ENCODE measurements around the gene TBL1X. TPM values are rescaled to one million over a fixed set of nuclear protein-coding genes. Genes with fewer than 3 reads are reported as not detected.

Gene TBL1X
- total RNA-seq, 6 experiments from 2014 or later, result 34.4 to 53.2 (median 44.9) TPM

DNA sequence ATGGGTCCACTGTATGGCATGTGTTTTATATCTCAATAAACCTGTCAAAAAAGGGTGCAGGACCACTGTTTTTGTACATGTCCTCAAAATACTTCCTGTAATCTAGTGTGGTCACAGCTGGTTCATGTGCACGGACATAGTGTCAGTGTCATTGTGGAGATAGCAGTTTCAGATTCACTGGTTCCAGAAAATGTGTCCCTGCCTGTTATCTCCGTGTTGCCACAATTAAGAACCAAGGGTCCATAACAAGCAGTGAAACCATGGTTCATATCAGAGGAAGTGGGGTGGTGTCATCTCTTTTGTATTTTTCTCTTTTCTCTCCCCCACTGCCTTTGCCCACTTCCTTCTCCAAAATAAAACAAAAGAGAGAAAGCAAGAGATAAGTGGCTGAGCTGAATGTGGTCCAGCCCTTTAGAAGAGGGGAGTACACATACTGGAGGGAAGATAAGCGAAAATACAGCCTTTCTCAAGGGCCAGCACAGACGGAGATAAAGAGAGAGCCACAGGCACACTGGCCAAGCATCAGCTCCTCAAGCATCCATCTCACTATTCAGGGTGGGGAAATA, 51.2 kb downstream of the TBL1X start:
- Mint-ChIP-seq H3K4me1 (ENCODE audit: low read depth) (peaks cover 14% of the 10 kb centered on the region; the same call in 1 of the 2 replicates), H3K4me3 (no peak overlapping the region), H3K36me3 (ENCODE audit: low read depth) (no peaks in the 10 kb centered on the region), H3K9me3 (no peaks in the 10 kb centered on the region), H3K27me3 (ENCODE audit: insufficient read depth) (no peaks in the 10 kb centered on the region), H3K27ac (no peak overlapping the region)
- TF ChIP-seq, protein P1, sequence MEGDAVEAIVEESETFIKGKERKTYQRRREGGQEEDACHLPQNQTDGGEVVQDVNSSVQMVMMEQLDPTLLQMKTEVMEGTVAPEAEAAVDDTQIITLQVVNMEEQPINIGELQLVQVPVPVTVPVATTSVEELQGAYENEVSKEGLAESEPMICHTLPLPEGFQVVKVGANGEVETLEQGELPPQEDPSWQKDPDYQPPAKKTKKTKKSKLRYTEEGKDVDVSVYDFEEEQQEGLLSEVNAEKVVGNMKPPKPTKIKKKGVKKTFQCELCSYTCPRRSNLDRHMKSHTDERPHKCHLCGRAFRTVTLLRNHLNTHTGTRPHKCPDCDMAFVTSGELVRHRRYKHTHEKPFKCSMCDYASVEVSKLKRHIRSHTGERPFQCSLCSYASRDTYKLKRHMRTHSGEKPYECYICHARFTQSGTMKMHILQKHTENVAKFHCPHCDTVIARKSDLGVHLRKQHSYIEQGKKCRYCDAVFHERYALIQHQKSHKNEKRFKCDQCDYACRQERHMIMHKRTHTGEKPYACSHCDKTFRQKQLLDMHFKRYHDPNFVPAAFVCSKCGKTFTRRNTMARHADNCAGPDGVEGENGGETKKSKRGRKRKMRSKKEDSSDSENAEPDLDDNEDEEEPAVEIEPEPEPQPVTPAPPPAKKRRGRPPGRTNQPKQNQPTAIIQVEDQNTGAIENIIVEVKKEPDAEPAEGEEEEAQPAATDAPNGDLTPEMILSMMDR (IDR thresholded peaks at IDR 0.05), result no peak
- DNase-seq, result no peak

DNA sequence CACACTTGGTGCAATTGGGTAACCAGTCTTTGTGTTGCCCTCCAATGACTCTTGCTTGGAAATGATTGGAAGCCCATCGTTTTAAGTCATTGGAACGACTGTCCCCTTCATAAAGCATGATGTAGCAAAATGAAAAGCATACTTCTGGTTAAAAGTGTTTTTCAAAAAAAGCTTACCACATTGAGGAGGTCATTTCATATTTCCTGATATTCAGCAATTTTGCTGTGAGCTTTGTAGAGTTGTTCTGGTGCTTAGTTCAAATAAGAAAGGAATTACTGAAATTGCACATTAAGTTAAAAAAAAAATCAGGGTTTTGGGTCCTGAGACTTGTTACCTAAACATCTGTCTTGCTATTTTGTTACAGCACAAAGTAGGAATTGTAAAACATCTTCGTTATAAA, 51.8 kb downstream of the TBL1X start:
- H3K27me3 Mint-ChIP-seq (ENCODE audit: insufficient read depth), result no peaks in the 10 kb centered on the region
- no peak for DNase-seq
- TF ChIP-seq, protein P1 (IDR thresholded peaks at IDR 0.05), result no peak
- H3K9me3 Mint-ChIP-seq, result no peaks in the 10 kb centered on the region
- H3K4me1 Mint-ChIP-seq (ENCODE audit: low read depth), result peaks cover 14% of the 10 kb centered on the region; the same call in 1 of the 2 replicates
- H3K4me3 Mint-ChIP-seq, result no peak overlapping the region
- H3K27ac Mint-ChIP-seq, result no peak overlapping the region
- no peaks in the 10 kb centered on the region for H3K36me3 Mint-ChIP-seq (ENCODE audit: low read depth)

DNA sequence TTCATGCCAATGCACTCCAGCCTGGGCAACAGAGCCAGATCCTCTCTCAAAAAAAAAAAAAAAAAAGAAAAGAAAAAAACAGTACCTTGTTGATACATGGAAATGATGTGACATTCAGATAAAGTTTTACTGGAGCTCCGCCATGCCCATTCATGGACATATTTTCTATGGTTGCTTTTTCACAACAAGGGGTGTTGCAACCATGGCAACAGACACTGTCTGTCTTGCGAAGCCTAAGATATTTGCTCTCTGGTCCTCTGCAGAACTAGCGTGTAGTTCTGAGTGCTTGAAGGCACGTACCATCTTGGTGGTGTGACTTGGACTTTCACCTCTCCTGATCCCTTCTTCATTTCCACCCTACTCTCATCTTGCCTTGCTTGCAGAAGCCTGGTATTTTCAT, 53.2 kb downstream of the TBL1X start:
- no peaks in the 10 kb centered on the region for H3K9me3 Mint-ChIP-seq
- no peak for DNase-seq
- H3K36me3 Mint-ChIP-seq (ENCODE audit: low read depth), result no peaks in the 10 kb centered on the region
- peaks cover 20% of the 10 kb centered on the region; the same call in 1 of the 2 replicates for H3K4me1 Mint-ChIP-seq (ENCODE audit: low read depth)
- no peak overlapping the region for H3K4me3 Mint-ChIP-seq
- no peak overlapping the region for H3K27ac Mint-ChIP-seq
- no peaks in the 10 kb centered on the region for H3K27me3 Mint-ChIP-seq (ENCODE audit: insufficient read depth)
- TF ChIP-seq, protein P1 (IDR thresholded peaks at IDR 0.05), result no peak

DNA sequence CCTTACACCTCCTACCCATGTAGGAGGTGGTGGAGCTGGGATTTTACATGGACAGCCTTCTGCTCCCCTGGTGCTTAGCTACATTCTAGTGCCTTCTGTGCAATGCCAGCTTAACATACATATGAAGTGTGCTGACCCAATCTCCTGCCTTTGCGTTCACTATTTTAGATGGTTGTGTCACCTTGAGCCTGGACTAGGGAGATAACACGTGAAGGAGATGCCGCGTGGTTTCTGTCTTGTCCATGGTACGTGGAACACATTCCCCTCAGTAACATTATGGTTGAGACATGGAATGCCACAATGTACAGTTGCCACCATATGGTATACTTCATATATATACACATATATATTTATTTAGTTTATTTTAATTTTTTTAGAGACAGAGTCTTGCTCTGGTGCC, 54.0 kb downstream of the TBL1X start:
- no peaks in the 10 kb centered on the region for H3K9me3 Mint-ChIP-seq
- no peak for DNase-seq

DNA sequence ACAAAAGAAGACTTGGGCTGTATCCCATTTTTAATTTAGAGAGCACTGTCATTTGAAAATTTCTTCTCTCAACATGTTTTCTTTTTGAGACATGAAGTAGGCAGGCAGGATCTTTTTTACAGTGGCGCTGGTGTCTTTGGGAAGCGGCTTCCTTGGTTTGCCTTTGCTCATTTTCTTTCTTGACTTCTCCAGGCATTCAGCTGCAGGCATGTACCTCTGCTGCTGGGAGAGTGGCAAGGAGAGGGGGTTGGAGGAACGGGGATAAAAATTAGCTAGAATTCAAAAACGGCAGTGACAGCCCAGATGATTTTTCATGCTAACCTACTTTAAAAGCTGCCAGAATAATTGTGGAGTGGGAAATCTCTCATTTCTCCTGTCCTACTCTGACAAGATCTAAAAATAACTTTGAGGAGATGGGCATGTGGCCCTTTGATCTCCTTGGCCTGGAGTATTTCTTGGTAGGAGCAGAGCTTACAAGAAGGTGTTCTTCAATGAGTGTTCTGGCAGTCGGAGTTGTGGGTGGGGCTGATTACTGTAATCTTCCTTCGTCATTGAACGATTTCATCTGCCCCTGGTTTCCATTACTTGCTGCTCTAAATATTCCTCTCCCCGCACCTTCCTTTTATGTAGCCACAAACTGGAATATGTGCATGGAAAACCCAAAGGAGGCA, 54.8 kb downstream of the TBL1X start:
- TF ChIP-seq, protein P1 (IDR thresholded peaks at IDR 0.05), result no peak
- no peak overlapping the region for H3K27ac Mint-ChIP-seq
- H3K4me3 Mint-ChIP-seq, result no peak overlapping the region
- H3K27me3 Mint-ChIP-seq (ENCODE audit: insufficient read depth), result no peaks in the 10 kb centered on the region
- DNase-seq, result no peak
- H3K36me3 Mint-ChIP-seq (ENCODE audit: low read depth), result no peaks in the 10 kb centered on the region
- peaks cover 22% of the 10 kb centered on the region; the same call in 1 of the 2 replicates for H3K4me1 Mint-ChIP-seq (ENCODE audit: low read depth)
- no peaks in the 10 kb centered on the region for H3K9me3 Mint-ChIP-seq

More for the DNA sequence above, 54.0 kb downstream of the TBL1X start:
- TF ChIP-seq, protein P1 (IDR thresholded peaks at IDR 0.05), result no peak
- Mint-ChIP-seq H3K4me3 (no peak overlapping the region), H3K27me3 (ENCODE audit: insufficient read depth) (no peaks in the 10 kb centered on the region), H3K27ac (no peak overlapping the region), H3K36me3 (ENCODE audit: low read depth) (no peaks in the 10 kb centered on the region), H3K4me1 (ENCODE audit: low read depth) (peaks cover 20% of the 10 kb centered on the region; the same call in 1 of the 2 replicates)
